ENCODE data around the gene TMEM132D. TPM values are rescaled to one million over a fixed set of nuclear protein-coding genes. Genes with fewer than 3 reads are reported as not detected.

The TMEM132D gene
- total and polyA plus RNA-seq, 2 experiments from 2014 or later = not detected

DNA sequence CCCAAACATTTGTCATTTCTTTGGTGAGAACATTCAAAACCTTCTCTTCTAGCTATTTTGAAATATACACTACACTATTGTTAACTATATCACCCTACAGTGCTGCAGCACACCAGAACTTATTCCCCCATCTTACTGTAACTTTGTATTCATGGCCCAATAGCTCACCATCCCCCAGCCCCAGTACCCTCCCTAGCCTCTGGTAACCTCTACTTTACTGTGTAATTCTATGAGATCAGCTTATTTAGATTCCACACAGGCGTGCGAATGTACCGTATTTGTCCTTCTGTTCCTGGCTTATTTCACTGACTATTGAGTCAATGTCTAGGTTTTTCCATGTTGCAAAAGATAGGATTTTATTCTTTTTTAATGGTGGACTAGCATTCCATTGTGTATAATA is 469.0 kb downstream of the TMEM132D start:
- H3K4me1 ChIP-seq (ENCODE audit: insufficient read depth) = no peaks in the 10 kb centered on the region
- in situ Hi-C loops (cut with MboI) = no loop called here
- no peaks in the 10 kb centered on the region for H4K20me1 ChIP-seq (ENCODE audit: insufficient read depth)
- H3K4me2 ChIP-seq (ENCODE audit: unreplicated experiment) = no peak overlapping the region
- no peak overlapping the region for H3K9ac ChIP-seq
- H2AFZ ChIP-seq = no peak overlapping the region
- H3K27me3 ChIP-seq (replicated peaks; ENCODE audit: insufficient read depth) = no peaks in the 10 kb centered on the region
- H3K27ac ChIP-seq = no peak overlapping the region
- H3K4me3 ChIP-seq = no peak overlapping the region
- no peaks in the 10 kb centered on the region for H3K79me2 ChIP-seq (ENCODE audit: insufficient read depth)
- no peaks in the 10 kb centered on the region for H3K36me3 ChIP-seq (ENCODE audit: low read depth)
- H3K9me2 ChIP-seq (ENCODE audit: insufficient read depth) = no peaks in the 10 kb centered on the region
- no peaks in the 10 kb centered on the region for H3K9me3 ChIP-seq (ENCODE audit: low read depth)
- no peaks in the 10 kb centered on the region for H3F3A ChIP-seq (ENCODE audit: insufficient read depth)
- no peak for TF ChIP-seq EZH2 (IDR thresholded peaks at IDR 0.05; ENCODE audit: insufficient read depth, poor library complexity, severe bottlenecking)
- no peak for TF ChIP-seq EZH2phosphoT487 (IDR thresholded peaks at IDR 0.05; ENCODE audit: insufficient read depth, low read depth)
- DNase-seq = no peak
- WGBS, 2 experiments (ENCODE audit: low coverage in 1 of 2, low lambda C conversion rate in 2 of 2, missing lambda C conversion rate in 2 of 2) = 46 to 66% methylated on average over 3 of the region's 3 CpGs

DNA sequence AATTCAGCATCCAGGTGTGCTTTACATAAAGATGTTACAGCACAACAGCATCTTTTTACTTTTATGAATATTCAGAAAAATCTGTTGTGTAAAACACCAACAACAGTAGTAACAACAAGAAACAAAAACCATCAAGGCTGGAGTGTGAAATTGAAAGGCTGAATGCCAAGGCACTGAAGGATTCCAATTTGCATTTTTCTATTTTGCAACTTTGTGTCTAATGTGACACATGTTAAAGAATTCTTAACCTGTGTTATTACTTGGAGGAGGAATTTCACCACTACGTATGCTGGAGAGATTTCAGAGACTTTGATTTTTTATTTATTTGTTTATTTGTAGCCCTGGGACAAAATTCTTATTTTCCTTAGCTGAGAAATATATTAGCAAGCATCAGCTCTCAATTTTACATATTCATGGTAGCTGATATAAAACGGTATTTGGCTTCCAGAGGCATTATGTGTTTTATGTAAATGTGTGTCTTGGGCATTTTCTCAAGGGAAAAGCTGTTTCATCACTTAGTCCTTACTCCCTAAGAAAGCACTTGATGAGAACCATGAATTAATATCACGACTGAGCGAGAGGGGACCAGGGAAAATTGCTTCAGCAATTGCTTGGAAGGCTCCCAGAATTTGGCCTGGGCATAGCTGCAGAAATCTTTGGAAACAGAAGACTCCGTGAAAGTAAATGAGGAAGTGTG is 475.4 kb downstream of the TMEM132D start:
- Histone ChIP-seq H3K9ac (no peak overlapping the region), H3F3A (ENCODE audit: insufficient read depth) (no peaks in the 10 kb centered on the region), H4K20me1 (ENCODE audit: insufficient read depth) (no peaks in the 10 kb centered on the region), H3K79me2 (ENCODE audit: insufficient read depth) (no peaks in the 10 kb centered on the region), H2AFZ (no peak overlapping the region), H3K36me3 (ENCODE audit: low read depth) (no peaks in the 10 kb centered on the region), H3K4me1 (ENCODE audit: insufficient read depth) (no peaks in the 10 kb centered on the region), H3K4me2 (ENCODE audit: unreplicated experiment) (no peak overlapping the region), H3K9me3 (ENCODE audit: low read depth) (no peaks in the 10 kb centered on the region), H3K27ac (no peak overlapping the region), H3K27me3 (replicated peaks; ENCODE audit: insufficient read depth) (no peaks in the 10 kb centered on the region), H3K4me3 (no peak overlapping the region), H3K9me2 (ENCODE audit: insufficient read depth) (no peaks in the 10 kb centered on the region)
- no peak for DNase-seq
- WGBS, 2 experiments (ENCODE audit: low coverage in 1 of 2, low lambda C conversion rate in 2 of 2, missing lambda C conversion rate in 2 of 2) = 6 to 17% methylated on average over 5 of the region's 5 CpGs
- in situ Hi-C loops (cut with MboI) = no loop called here
- TF ChIP-seq EZH2phosphoT487 (IDR thresholded peaks at IDR 0.05; ENCODE audit: insufficient read depth, low read depth) = no peak
- no peak for TF ChIP-seq EZH2 (IDR thresholded peaks at IDR 0.05; ENCODE audit: insufficient read depth, poor library complexity, severe bottlenecking)

DNA sequence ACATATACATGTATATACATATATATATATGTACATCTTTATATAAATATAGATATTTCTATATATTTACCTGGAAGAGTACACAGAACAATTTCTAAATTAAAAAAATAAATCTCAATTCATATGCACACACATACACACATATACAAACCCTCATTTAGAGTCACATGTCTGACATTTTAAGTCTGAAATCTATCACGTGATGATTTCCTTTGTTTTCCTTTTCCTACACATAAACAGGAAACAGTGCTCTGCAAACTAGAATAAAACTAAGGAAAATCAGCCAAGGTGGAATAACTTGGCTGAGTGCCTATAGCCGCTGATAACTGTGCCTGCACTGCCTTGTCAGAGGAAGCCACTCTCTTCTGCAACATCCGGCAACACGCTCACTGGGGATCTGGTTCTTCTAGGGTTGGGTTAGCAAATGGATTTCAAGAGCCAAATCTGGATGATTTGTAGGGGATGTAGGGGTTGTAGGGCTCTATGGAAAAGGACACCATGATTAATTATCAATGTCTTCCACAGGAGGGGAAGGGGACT is 480.7 kb downstream of the TMEM132D start:
- Histone ChIP-seq H3K27ac (no peak overlapping the region), H3K9ac (no peak overlapping the region), H3K4me3 (no peak overlapping the region), H3K9me3 (ENCODE audit: low read depth) (peaks cover 3% of the 10 kb centered on the region), H3F3A (ENCODE audit: insufficient read depth) (no peaks in the 10 kb centered on the region), H2AFZ (no peak overlapping the region), H3K9me2 (ENCODE audit: insufficient read depth) (no peaks in the 10 kb centered on the region), H3K36me3 (ENCODE audit: low read depth) (no peaks in the 10 kb centered on the region), H3K79me2 (ENCODE audit: insufficient read depth) (no peaks in the 10 kb centered on the region), H4K20me1 (ENCODE audit: insufficient read depth) (no peaks in the 10 kb centered on the region), H3K4me2 (ENCODE audit: unreplicated experiment) (no peak overlapping the region), H3K4me1 (ENCODE audit: insufficient read depth) (no peaks in the 10 kb centered on the region), H3K27me3 (replicated peaks; ENCODE audit: insufficient read depth) (no peaks in the 10 kb centered on the region)
- DNase-seq = no peak
- TF ChIP-seq EZH2 (IDR thresholded peaks at IDR 0.05; ENCODE audit: insufficient read depth, poor library complexity, severe bottlenecking) = no peak
- TF ChIP-seq EZH2phosphoT487 (IDR thresholded peaks at IDR 0.05; ENCODE audit: insufficient read depth, low read depth) = no peak
- WGBS, 2 experiments (ENCODE audit: low coverage in 1 of 2, low lambda C conversion rate in 2 of 2, missing lambda C conversion rate in 2 of 2) = 19 to 25% methylated on average over 4 of the region's 4 CpGs
- in situ Hi-C loops (cut with MboI) = no loop called here

DNA sequence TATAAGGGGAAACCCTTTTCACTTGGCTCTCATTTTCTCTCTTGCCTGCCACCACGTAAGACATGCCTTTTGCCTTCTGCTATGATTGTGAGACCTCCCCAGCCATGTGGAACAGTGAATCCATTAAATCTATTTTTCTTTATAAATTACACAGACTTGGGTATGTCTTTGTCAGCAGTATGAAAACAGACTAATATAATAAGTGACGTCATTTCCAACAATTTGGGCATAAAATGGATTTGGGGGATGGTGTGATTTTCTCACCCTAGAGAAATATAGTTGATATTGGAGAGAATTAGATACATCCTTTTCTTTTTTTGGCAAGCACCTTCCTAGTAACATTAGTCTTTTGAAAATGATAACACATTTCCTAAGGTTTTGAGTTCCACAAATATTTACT is 490.5 kb downstream of the TMEM132D start:
- 27 to 34% methylated on average over 2 of the region's 2 CpGs for WGBS, 2 experiments (ENCODE audit: low coverage in 1 of 2, low lambda C conversion rate in 2 of 2, missing lambda C conversion rate in 2 of 2)
- Histone ChIP-seq H3K4me2 (ENCODE audit: unreplicated experiment) (no peak overlapping the region), H3F3A (ENCODE audit: insufficient read depth) (no peaks in the 10 kb centered on the region), H4K20me1 (ENCODE audit: insufficient read depth) (no peaks in the 10 kb centered on the region), H3K27ac (no peak overlapping the region), H3K4me3 (no peak overlapping the region), H3K79me2 (ENCODE audit: insufficient read depth) (no peaks in the 10 kb centered on the region), H3K4me1 (ENCODE audit: insufficient read depth) (no peaks in the 10 kb centered on the region), H2AFZ (no peak overlapping the region), H3K27me3 (replicated peaks; ENCODE audit: insufficient read depth) (no peaks in the 10 kb centered on the region), H3K9ac (no peak overlapping the region), H3K9me3 (ENCODE audit: low read depth) (no peaks in the 10 kb centered on the region), H3K36me3 (ENCODE audit: low read depth) (no peaks in the 10 kb centered on the region), H3K9me2 (ENCODE audit: insufficient read depth) (no peaks in the 10 kb centered on the region)
- in situ Hi-C loops (cut with MboI) = no loop called here
- no peak for DNase-seq
- TF ChIP-seq EZH2phosphoT487 (IDR thresholded peaks at IDR 0.05; ENCODE audit: insufficient read depth, low read depth) (no peak), EZH2 (IDR thresholded peaks at IDR 0.05; ENCODE audit: insufficient read depth, poor library complexity, severe bottlenecking) (no peak)

Measured in GM23248 (cell line).